ENCODE data around the gene TLX2. TPM values are rescaled to one million over a fixed set of nuclear protein-coding genes. Genes with fewer than 3 reads are reported as not detected.

TLX2 gene
- total and polyA plus RNA-seq, 2 of the 13 experiments (the other 11 are each of a cell fraction or from before 2014, with no cell fraction given), result 0.05 to 0.20 TPM

DNA sequence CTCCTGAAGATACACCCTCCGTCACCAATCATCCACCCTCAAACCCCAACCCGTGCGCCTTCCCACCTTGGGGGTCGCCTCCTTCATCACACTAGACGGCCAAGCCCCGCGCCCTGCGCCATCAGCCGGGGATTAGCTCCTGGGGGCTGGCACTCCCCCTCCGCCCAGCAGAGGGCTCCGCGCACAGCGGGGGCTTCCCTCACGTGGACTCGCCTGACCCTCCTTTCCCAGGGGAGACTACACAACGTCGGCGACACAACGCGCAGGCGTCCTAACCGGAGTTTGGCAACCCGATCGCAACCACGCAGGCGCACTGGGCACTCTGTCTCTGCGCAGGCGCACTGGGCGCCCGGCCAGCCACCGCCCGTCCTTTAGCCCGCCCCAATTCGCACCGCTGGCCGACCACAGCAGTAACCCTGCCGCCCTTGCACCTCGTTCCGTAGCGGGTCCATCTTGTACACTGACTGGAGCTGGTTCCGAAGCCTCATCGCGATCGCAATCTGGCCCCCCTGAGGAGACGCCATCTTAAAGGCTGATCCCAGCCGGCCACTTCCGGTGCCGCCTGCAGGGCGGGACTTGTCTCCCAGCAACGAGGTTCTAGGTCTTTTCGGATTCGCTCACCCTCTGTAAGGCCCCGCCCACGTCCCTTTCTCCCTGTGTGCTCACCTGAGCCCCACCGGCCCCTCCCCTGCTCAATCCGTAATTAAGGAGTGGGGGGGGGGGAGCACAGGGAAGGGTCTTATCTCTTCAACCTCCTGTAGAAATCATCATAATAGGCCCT lies 6.9 kb upstream of the TLX2 start, which contains the start of gene PCGF1 (continued):
- peak; percentile 74; the same call in 1 of the 2 replicates for TF ChIP-seq NRL (CRISPR knock-in tag; IDR thresholded peaks at IDR 0.05; ENCODE audit: borderline replicate concordance)
- peak; percentile 92; the same call in 1 of the 2 replicates for TF ChIP-seq KAT7 (CRISPR knock-in tag; IDR thresholded peaks at IDR 0.05; ENCODE audit: borderline replicate concordance)
- peak; percentile 97 for TF ChIP-seq PITX1 (CRISPR knock-in tag; IDR thresholded peaks at IDR 0.05)
- TF ChIP-seq, protein P1, sequence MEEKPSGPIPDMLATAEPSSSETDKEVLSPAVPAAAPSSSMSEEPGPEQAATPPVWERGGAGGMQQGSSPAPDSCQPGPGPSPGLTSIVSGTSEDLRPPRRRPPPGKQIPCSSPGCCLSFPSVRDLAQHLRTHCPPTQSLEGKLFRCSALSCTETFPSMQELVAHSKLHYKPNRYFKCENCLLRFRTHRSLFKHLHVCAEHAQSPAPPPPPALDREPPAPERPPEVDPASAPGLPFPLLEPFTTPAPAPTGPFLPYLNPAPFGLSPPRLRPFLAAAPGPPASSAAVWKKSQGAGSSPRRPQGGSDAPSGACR (CRISPR knock-in tag; IDR thresholded peaks at IDR 0.05), result peak; percentile 77; the same call in 1 of the 2 replicates
- TF ChIP-seq TGIF2 (CRISPR knock-in tag; IDR thresholded peaks at IDR 0.05), result peak; percentile 82
- no peak; the same call in 1 of the 2 replicates for TF ChIP-seq CCDC6 (CRISPR knock-in tag; IDR thresholded peaks at IDR 0.05)
- TF ChIP-seq ZNF232 (CRISPR knock-in tag; IDR thresholded peaks at IDR 0.05; ENCODE audit: borderline replicate concordance), result peak; percentile 82; the same call in 1 of the 2 replicates
- TF ChIP-seq TMF1 (CRISPR knock-in tag; IDR thresholded peaks at IDR 0.05; ENCODE audit: low read depth), result no peak
- TF ChIP-seq ZNF496 (CRISPR knock-in tag; IDR thresholded peaks at IDR 0.05; ENCODE audit: insufficient replicate concordance), result no peak
- no peak for TF ChIP-seq IRX3 (CRISPR knock-in tag; IDR thresholded peaks at IDR 0.05; ENCODE audit: borderline replicate concordance, low read depth)
- no peak for TF ChIP-seq ADNP (CRISPR knock-in tag; IDR thresholded peaks at IDR 0.05)
- peak; percentile 71; the same call in 1 of the 2 replicates for TF ChIP-seq NFRKB (IDR thresholded peaks at IDR 0.05)
- peak; percentile 73; the same call in 1 of the 2 replicates for TF ChIP-seq ZNF678 (CRISPR knock-in tag; IDR thresholded peaks at IDR 0.05)
- TF ChIP-seq JUND (CRISPR knock-in tag; IDR thresholded peaks at IDR 0.05), result peak; percentile 9
- 0 out of 2 replicates have a peak, but pooled peaks have one; percentile 42 for TF ChIP-seq ZNF644 (CRISPR knock-in tag; IDR thresholded peaks at IDR 0.05; ENCODE audit: low read depth)
- TF ChIP-seq ZBTB10 (CRISPR knock-in tag; IDR thresholded peaks at IDR 0.05; ENCODE audit: borderline replicate concordance), result peak; percentile 96
- TF ChIP-seq, protein P2, sequence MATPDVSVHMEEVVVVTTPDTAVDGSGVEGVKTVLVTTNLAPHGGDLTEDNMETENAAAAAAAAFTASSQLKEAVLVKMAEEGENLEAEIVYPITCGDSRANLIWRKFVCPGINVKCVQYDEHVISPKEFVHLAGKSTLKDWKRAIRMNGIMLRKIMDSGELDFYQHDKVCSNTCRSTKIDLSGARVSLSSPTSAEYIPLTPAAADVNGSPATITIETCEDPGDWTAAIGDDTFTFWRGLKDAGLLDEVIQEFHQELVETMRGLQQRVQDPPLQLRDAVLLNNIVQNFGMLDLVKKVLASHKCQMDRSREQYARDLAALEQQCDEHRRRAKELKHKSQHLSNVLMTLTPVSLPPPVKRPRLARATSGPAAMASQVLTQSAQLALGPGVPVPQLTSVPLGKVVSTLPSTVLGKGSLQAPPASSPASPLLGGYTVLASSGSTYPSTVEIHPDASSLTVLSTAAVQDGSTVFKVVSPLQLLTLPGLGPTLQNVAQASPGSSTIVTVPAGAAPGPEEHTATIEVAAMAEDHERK (CRISPR knock-in tag; IDR thresholded peaks at IDR 0.05; ENCODE audit: low read depth), result no peak
- TF ChIP-seq ZBTB7B (CRISPR knock-in tag; IDR thresholded peaks at IDR 0.05), result peak; percentile 95
- no peak for TF ChIP-seq ZNF720 (CRISPR knock-in tag; IDR thresholded peaks at IDR 0.05)
- peak; percentile 94; the same call in 1 of the 2 replicates for TF ChIP-seq ZNF747 (CRISPR knock-in tag; IDR thresholded peaks at IDR 0.05; ENCODE audit: borderline replicate concordance)
- peak; percentile 26; the same call in 1 of the 2 replicates for TF ChIP-seq HCFC1 (IDR thresholded peaks at IDR 0.05; ENCODE audit: low read depth, low read length)
- TF ChIP-seq, protein P3, sequence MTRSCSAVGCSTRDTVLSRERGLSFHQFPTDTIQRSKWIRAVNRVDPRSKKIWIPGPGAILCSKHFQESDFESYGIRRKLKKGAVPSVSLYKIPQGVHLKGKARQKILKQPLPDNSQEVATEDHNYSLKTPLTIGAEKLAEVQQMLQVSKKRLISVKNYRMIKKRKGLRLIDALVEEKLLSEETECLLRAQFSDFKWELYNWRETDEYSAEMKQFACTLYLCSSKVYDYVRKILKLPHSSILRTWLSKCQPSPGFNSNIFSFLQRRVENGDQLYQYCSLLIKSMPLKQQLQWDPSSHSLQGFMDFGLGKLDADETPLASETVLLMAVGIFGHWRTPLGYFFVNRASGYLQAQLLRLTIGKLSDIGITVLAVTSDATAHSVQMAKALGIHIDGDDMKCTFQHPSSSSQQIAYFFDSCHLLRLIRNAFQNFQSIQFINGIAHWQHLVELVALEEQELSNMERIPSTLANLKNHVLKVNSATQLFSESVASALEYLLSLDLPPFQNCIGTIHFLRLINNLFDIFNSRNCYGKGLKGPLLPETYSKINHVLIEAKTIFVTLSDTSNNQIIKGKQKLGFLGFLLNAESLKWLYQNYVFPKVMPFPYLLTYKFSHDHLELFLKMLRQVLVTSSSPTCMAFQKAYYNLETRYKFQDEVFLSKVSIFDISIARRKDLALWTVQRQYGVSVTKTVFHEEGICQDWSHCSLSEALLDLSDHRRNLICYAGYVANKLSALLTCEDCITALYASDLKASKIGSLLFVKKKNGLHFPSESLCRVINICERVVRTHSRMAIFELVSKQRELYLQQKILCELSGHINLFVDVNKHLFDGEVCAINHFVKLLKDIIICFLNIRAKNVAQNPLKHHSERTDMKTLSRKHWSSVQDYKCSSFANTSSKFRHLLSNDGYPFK (CRISPR knock-in tag; IDR thresholded peaks at IDR 0.05; ENCODE audit: borderline replicate concordance), result peak; percentile 96; the same call in 1 of the 2 replicates

Measured in HepG2 (cell line).